Stimulated activated CD4-positive, alpha-beta T cell treated with anti-CD3 and anti-CD28 coated beads, TNF-alpha, amount 100 ng/mL, for 24 hours (primary cell): ENCODE results near the gene LCT.
A peak's percentile ranks its signal among the peaks of the same experiment; 100 is the strongest.
"Not testable (repeated sequence)": the region's sequence is repeated elsewhere in the genome, so short reads cannot be mapped to it uniquely, and the experiment has no call there.

Experiments used
- DNase-seq, 3 experiments: peaks; one replicate each; pipeline ENCODE4 v3.0.0-alpha.2; 2020; ENCODE audit warnings: low read depth in 3 of 3

Gene LCT

DNA sequence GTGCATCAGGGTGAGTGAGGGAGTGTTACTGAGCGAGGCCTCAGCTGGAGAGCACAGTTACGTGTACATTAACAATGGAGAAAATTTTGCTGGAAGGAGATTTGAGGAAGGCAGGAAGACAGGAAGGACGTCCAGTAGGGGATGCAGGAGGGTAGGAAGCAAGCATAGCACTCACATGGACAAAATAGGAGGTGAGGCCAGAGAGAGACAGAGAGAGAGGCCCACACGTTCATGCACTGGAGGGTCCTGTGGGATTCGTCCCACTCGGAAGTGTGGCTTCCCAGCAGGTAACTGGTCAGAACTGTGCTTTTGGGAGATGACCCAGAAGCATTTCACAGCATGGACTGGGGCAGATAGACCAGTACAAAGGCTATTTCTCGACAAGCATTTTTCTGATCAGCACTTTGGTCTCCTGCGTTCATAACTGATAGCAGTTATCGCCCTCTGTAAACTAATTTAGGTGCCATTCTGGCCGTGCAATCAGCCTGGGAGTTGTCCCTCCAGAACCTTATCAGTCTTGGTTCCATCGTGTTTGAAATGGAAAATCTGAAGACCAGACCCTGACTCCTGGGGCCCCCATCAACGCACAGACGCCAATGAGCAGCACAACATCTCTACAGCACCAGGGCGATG lies 5.7 kb downstream of the LCT start:
- no peak for DNase-seq

- no peak for DNase-seq
Measured at GRCh38 chr2:135829378-135830135, 7.4 kb downstream of the LCT start.

DNA sequence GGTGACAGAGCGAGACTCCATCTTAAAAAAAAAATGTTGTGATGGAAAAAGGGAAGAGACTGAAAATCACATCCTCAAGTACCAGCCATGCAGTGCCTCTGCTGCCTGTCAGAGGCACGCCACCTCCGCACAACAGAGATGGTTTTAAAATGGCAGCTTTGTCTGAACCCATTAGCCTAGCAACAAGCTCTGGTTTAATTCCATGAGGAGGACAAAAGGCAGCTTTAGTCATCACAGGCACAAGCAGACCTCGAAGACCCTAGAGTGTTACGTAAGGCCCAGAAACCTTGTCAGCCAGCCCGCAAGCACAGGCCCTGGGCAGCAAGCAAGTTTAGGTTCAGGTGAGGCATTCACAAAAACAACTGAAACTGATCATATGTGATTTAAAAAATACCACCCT lies 10.4 kb downstream of the LCT start:
- no peak for DNase-seq

DNA sequence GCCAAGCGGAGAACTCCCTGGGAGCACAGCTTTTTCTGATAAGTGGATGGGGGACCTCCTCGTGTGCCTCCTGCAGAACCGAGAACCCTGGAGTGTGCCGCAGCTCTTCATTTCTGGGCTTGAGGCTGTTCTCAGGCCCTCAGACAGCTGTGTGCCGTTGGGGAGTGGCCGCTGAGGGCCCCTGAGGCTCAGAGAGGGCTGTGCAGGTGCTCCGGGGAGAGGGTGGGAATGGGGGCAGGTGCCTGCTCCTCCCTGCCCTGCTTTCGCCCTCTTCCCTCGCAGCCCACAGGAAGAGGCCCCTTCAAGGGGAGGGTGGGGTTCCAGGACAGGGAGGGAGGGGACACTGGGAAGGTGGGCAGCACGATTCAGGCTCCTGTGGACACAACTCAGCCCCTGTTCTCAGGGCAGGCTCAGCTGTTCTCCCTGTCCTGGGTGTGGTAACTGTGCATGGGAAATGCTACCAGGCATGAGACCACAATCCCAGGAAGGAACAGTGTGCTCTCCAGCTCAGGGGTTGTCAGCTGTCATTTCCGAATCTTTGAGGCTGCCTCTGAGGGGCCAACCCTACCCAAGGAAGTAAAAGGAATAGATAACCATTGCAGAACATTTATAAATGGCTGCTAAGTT lies 11.3 kb downstream of the LCT start:
- DNase-seq: no peak

DNA sequence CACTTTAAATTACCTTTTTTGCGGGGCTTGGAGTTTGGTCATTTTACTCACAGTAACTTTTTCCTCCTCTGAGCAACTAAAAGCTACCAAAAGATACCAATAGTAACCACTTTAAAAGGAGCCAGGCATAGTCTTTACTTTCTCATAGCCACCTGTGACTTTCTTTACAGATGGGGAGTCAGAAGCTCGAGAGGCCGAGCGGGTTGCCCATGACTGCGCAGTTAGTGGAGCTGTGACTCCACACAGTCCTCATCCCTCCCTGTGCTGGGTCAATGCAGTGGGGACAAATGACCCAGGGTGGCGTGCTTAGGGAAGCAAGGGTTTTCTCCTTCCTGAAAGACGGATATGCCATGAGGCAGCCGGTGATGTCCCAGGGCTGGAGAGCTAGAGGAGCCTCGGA lies 11.9 kb downstream of the LCT start:
- DNase-seq: no peak

- no peak for DNase-seq
Measured at GRCh38 chr2:135822855-135823254, 14.1 kb downstream of the LCT start.

DNA sequence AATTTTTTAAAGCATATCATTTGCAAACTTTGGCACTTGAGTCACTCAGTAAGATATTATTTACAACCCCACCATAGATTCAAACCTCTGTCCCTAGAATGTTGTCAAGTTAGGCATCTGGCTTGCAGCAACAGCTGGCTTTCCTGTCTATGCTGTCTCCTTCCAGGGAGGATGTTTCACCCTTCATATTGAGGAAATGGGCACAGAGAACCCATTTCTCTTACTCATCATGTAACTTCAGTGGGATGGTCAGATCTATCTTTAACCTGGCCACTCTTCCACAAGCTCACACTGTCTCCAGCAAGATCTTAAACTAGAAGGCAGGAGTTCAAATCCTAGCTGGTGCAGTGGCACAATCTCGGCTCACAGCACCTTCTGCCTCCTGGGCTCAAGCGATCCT lies 15.8 kb downstream of the LCT start:
- DNase-seq: no peak

DNA sequence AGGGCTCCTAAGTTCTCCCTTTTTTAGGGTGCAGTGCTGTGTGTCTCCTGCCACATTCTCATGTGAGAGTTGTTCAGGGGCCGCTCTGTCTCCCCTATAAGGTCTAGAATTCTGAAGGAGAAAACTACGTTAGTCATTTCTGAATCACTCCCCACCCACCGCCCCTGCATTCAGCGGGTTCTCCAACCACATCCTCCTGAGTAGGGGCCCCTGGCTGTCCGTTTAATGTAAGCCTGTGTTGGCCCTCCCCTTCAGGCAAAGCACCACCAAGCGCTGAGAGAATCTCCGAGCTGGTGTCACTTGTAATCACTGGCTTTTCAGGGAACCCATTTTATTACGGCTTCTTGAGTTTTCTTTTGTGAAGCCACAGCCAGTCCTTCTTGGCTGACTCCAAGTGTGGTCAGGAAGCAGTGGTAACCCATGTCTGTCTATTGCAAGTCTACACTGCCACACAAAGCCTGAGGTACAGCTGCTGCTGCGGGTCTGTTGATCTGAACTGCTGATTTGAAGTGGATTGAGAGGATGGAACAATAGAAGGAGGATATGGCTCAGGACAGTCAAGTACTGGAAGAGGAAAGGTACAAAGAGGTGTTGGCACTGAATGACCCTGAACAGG lies 16.9 kb downstream of the LCT start:
- peak; percentile 63 to 87 (median 67) for DNase-seq

DNA sequence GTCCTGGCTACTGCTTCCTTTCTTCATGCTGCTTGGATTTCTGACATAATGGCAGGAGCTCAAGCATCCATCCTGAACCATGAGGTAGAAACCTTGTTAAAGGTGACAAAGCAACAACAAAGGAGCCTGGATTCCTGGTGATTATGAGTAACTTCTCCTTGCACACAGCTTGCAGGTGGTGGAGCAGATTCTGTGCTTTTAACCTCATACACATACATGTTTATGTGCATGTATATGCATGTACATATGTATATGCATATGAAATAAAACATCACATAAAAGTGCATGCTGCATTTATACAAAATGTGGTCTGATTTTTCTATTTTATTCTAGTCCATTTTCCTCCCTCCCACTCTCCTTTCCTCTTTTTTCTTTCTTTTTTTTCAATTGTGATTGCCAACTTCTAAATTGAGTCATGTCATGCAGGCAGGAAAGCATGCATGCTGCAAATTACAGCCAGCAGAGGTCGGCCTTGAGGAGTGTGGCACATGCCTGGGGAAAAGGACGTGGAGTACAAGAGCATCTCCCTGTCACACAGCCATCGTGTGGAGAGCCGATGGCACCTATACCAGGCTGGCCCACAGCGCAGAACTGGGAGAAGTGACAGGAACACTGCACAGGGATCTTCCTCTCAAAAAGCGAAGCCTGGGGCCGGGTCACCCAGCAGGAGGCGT lies 17.9 kb downstream of the LCT start:
- peak; percentile 11 to 58 (median 14) for DNase-seq

DNA sequence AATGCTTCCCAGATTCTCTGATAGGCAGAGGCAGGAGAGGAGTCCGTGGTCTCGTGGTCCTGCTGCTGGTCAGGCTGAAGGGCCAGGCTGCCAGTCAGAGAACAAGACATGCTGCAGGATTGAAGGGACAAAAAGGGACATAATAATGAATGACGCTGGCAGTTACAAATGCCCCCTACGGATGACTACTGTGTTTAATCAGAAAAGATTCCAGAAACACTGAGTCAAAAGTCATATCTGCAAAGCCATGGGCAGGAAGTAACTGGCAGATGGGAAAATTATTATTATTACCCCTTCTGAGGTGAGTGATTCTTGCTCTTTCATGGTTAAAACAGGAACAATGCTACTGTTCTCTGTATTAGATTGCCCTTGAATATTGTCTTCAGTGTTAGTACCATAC lies 19.0 kb downstream of the LCT start:
- DNase-seq: no peak

- no peak for DNase-seq
Measured at GRCh38 chr2:135817466-135817865, 19.5 kb downstream of the LCT start.

GRCh38 chr2:135815269-135815668 lies 21.7 kb downstream of the LCT start:
- peak in 1 of 3 experiments; percentile 9 for DNase-seq

GRCh38 chr2:135812907-135813511 lies 24.0 kb downstream of the LCT start:
- DNase-seq: no peak

DNA sequence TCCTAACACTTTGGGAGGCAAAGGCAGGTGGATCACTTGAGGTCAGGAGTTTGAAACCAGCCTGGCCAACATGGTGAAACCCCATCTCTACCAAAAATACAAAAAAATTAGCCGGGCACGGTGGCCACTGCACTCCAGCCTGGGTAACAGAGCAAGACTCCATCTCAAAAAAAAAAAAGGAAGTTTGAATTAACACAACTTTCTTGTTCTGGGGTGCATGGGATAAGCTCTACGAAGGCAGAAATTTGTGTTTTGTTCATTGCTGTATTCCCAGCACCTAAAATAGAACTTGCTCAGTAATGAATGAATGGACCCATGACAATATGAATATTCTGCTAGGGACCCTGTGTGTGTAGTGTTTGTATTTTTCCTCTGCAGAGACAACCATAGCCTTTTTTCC lies 29.1 kb downstream of the LCT start:
- not testable (repeated sequence) for DNase-seq

DNA sequence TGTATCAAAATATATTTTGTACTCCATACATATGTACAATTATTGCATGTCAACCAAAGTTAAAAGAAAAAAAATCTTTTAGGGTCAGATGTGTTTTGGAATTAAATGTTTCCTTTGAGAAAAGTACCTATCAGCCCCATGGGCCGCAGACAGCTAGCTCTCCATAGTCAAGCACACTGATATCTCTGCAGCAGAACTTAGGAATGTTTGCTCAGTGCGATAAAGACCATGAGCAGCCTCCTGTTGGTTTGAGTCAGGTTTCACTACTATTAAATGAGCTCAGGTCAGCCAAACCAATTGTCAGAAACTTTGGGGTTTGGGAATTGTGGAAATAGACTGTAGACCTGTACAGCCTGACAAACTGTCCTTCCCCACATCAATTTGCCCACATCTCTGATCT lies 33.7 kb downstream of the LCT start:
- DNase-seq: no peak

GRCh38 chr2:135802350-135802749 lies 34.6 kb downstream of the LCT start:
- DNase-seq: no peak

DNA sequence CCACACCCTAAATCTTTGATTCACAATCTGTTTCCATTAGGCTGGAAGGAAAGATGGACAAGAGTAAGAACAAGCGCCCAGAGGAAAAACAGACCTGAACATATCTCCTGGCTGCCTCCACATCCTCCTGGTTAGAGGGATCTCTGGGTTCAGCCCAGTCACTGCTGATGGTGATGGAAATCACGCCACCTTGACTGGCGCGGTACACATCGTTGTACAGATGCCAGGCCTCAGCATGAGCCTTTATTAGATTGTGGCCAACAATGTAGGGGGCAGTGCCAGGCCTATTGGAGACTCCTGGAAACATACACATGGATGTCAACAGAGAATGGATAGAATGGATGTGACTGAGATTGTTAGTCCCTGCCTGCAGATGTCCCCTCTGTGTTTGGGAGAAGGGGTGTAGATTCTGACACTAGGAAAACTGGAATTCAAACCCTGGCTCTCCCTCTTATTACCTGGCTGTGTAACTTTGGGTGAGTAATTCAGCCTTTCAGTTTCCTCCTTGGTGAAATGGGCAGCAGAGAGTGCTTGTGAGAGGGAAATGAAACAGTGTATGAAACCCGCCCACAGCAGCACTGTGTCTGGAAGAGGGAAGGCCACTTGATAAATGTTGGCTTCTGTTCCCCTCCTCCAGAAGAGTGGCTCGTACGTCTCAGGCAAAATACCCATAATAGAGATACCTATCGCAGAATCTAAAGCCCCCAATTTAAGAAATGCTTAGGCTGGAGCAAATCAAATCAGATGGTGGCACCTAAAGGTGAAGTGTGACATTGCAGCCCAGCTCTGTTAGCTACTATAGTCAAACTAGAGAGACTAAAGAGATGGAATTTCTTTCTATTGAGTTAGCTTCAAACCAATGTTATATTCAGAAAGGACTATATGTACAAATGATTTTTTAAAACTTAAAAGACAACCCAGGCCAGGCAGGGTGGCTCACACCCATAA lies 36.2 kb downstream of the LCT start:
- no peak for DNase-seq

DNA sequence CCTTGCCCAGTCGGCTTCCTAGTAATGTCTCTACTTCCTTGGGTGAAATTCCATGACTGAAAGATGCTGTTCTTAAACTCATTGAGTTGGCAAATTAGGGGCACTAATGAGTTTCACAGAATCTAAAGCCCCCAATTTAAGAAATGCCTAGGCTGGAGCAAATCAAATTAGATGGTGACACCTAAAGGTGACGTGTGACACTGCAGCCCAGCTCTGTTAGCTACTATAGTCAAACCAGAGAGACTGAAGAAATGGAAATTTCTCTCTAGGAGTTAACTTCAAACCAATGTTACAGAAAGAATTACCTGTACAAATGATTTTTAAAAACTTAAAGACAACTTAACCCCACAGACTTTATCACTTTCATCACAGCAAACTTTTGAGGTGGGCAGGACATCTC lies 37.2 kb downstream of the LCT start:
- DNase-seq: no peak

DNA sequence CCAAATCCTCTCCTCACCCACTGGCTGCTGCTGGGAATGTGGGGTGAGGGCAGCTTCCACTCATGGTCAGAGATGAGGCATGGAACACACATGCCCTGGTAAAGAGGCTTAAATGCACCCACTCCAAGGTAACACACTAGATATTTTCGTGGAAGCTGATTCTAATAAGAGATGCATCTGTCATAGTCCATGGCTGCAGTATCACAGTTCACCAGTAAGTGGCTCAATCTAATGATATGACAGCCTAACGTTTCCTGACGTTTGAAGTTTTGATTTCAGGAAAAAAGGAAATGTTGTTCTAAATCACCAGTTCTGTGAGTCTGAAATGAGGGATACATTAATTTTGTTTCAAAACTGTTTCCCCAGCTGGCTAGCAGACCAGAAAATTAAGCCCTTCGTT lies 38.2 kb downstream of the LCT start:
- DNase-seq: no peak

DNA sequence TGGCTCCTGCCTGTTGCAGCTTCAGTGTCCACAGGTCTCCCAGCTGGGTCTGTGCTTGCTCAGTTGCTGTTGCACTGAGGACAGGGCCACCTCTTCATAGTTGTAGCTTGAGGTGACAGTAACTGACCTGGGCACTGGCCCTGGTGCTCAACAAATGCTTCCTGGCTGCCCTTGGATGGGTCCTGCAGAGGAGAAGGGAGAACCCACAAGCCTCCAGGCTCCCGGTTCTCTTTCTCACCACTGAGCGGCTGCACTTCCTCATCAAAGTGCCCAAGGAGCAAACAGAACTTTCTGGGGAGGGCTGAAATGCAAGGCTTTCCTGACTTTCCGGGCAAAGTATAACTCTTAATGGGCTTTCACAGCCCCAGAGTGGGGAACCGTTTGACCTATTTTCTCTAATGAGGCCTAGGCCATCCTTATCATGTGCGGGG lies 38.7 kb downstream of the LCT start:
- no peak for DNase-seq
